H1 (cell line): ENCODE results near the gene NHEJ1. TPM values are rescaled to one million over a fixed set of nuclear protein-coding genes. Genes with fewer than 3 reads are reported as not detected.

Experiments used
- CTCF ChIA-PET: fragments of 300-600 bp; sonication (Branson Sonifier 250); formaldehyde crosslinking; loops from one replicate; lab custom pipeline; 2021; ENCODE audit not compliant: partially characterized antibody; lab: Charles Lee
- POLR2A ChIA-PET: fragments of 300-600 bp; sonication (Branson Sonifier 250); formaldehyde crosslinking; loops from one replicate; lab custom pipeline; 2021; ENCODE audit warnings: inconsistent platforms; ENCODE audit not compliant: partially characterized antibody; lab: Charles Lee
- DNase-seq, 2 experiments: peaks; one replicate each; pipeline versions ENCODE4 v3.0.0 to v3.0.0-alpha.2; 2010 to 2022; ENCODE audit warnings: low spot score in 2 of 2, low read depth in 1 of 2, mixed read lengths in 1 of 2
- FAIRE-seq: peaks from 2 replicates; lab custom pipeline; 2011; peaks lifted over from hg19 to GRCh38; lab: Jason Lieb, UNC
- H2AFZ ChIP-seq: 2 replicates; pipeline ENCODE4 v1.8.1; 2012; ENCODE audit warnings: low read length, inconsistent platforms
- H2AK5ac ChIP-seq: 2 replicates; pipeline ENCODE4 v1.6.1; 2013; ENCODE audit warnings: low read depth, low read length
- H2BK120ac ChIP-seq: replicated peaks from 2 replicates; pipeline ENCODE3; 2013; ENCODE audit warnings: low read depth, low read length, inconsistent platforms
- H2BK12ac ChIP-seq: 2 replicates; pipeline ENCODE4 v1.6.1; 2013; ENCODE audit warnings: low read depth, low read length
- H2BK15ac ChIP-seq: 2 replicates; pipeline ENCODE4 v1.6.1; 2013; ENCODE audit warnings: low read length
- H2BK20ac ChIP-seq: 2 replicates; pipeline ENCODE4 v1.6.1; 2013; ENCODE audit warnings: low read length
- H2BK5ac ChIP-seq: 2 replicates; pipeline ENCODE4 v1.6.1; 2013; ENCODE audit warnings: low read depth, low read length
- H3K14ac ChIP-seq: 2 replicates; pipeline ENCODE4 v1.6.1; 2013; ENCODE audit warnings: inconsistent platforms; ENCODE audit not compliant: insufficient read length
- H3K18ac ChIP-seq: 2 replicates; pipeline ENCODE4 v1.6.1; 2013; ENCODE audit warnings: low read length; ENCODE audit errors: extremely low read depth
- H3K23ac ChIP-seq: 2 replicates; pipeline ENCODE4 v1.6.1; 2013; ENCODE audit warnings: inconsistent platforms; ENCODE audit not compliant: insufficient read length
- H3K23me2 ChIP-seq: 2 replicates; pipeline ENCODE4 v1.6.1; 2013; ENCODE audit warnings: low read depth, low read length
- H3K27ac ChIP-seq: 2 replicates; pipeline ENCODE4 v1.6.1; 2011; ENCODE audit warnings: low read depth, low read length, inconsistent platforms
- H3K27me3 ChIP-seq, 4 experiments: replicated peaks in 1 of 4; 1 replicate in 1 of 4; 2 replicates in 3 of 4; pipeline versions ENCODE4 v1.6.1 to v1.8.1; 2011 to 2013; ENCODE audit warnings: low read length in 3 of 4, mild to moderate bottlenecking in 3 of 4, inconsistent platforms in 2 of 4, mixed read lengths in 2 of 4, moderate library complexity in 1 of 4; ENCODE audit not compliant: control insufficient read depth in 3 of 4, insufficient read depth in 3 of 4; ENCODE audit errors: extremely low read depth in 1 of 4
- H3K36me3 ChIP-seq, 4 experiments: 2 replicates each; pipeline versions ENCODE4 v1.6.1 to v1.8.1; 2011 to 2013; ENCODE audit warnings: mild to moderate bottlenecking in 4 of 4, low read length in 3 of 4, moderate library complexity in 2 of 4, control low read depth in 1 of 4, inconsistent platforms in 1 of 4; ENCODE audit not compliant: insufficient read depth in 4 of 4, control insufficient read depth in 2 of 4
- H3K4ac ChIP-seq: replicated peaks from 2 replicates; pipeline ENCODE3; 2013; ENCODE audit warnings: low read length, low read depth, mixed read lengths, inconsistent platforms; ENCODE audit not compliant: insufficient read length
- H3K4me1 ChIP-seq, 4 experiments: replicated peaks in 1 of 4; 1 replicate in 1 of 4; 2 replicates in 3 of 4; pipeline versions ENCODE4 v1.6.1 to v1.8.1; 2011 to 2013; ENCODE audit warnings: low read length in 3 of 4, inconsistent platforms in 2 of 4, mixed read lengths in 1 of 4; ENCODE audit not compliant: insufficient read depth in 4 of 4, control insufficient read depth in 3 of 4
- H3K4me2 ChIP-seq, 2 experiments: 2 replicates each; pipeline versions ENCODE4 v1.6.1 to v1.8.1; 2011 to 2013; ENCODE audit warnings: low read depth in 2 of 2, low read length in 2 of 2, control low read depth in 1 of 2, inconsistent platforms in 1 of 2, mild to moderate bottlenecking in 1 of 2; ENCODE audit not compliant: insufficient read depth in 1 of 2
- H3K4me3 ChIP-seq, 4 experiments: fragments of 200-600, 300-600 bp in 1 of 4; sonication (generic), shearing (Covaris generic), sonication (Bioruptor Twin) in 1 of 4; 2 replicates each; pipeline versions ENCODE4 v1.5.1 to v1.8.1; 2011 to 2016; ENCODE audit warnings: low read length in 4 of 4, low read depth in 3 of 4, control low read depth in 2 of 4, inconsistent platforms in 2 of 4, mild to moderate bottlenecking in 2 of 4, mixed read lengths in 1 of 4, moderate library complexity in 1 of 4; ENCODE audit not compliant: insufficient read depth in 2 of 4; ENCODE audit errors: extremely low read depth in 1 of 4
- H3K56ac ChIP-seq: replicated peaks from 2 replicates; pipeline ENCODE3; 2013; ENCODE audit warnings: low read depth, mild to moderate bottlenecking, mixed read lengths, low read length, inconsistent platforms; ENCODE audit not compliant: insufficient read length
- H3K79me1 ChIP-seq: 2 replicates; pipeline ENCODE4 v1.6.1; 2013; ENCODE audit warnings: low read depth, low read length, control low read depth
- H3K79me2 ChIP-seq, 2 experiments: 2 replicates each; pipeline versions ENCODE4 v1.6.1 to v1.8.1; 2012 to 2013; ENCODE audit warnings: low read length in 2 of 2, mild to moderate bottlenecking in 2 of 2, inconsistent platforms in 1 of 2; ENCODE audit not compliant: insufficient read depth in 2 of 2, control insufficient read depth in 1 of 2
- H3K9ac ChIP-seq, 4 experiments: replicated peaks in 1 of 4; 1 replicate in 1 of 4; 2 replicates in 3 of 4; pipeline versions ENCODE4 v1.6.1 to v1.8.1; 2011 to 2013; ENCODE audit warnings: low read depth in 3 of 4, low read length in 3 of 4, control low read depth in 2 of 4, mild to moderate bottlenecking in 2 of 4, moderate library complexity in 2 of 4, inconsistent platforms in 1 of 4; ENCODE audit errors: extremely low read depth in 1 of 4
- H3K9me3 ChIP-seq, 2 experiments: 2 replicates each; pipeline versions ENCODE4 v1.6.1 to v1.8.1; 2012 to 2013; ENCODE audit warnings: mild to moderate bottlenecking in 2 of 2, moderate library complexity in 2 of 2, control low read depth in 1 of 2, inconsistent platforms in 1 of 2, low read depth in 1 of 2, low read length in 1 of 2, mixed read lengths in 1 of 2; ENCODE audit not compliant: insufficient read depth in 2 of 2
- H4K20me1 ChIP-seq, 2 experiments: replicated peaks in 1 of 2; 2 replicates each; pipeline versions ENCODE3 to v1.8.1; 2011 to 2013; ENCODE audit warnings: inconsistent platforms in 2 of 2, low read length in 2 of 2, mild to moderate bottlenecking in 1 of 2; ENCODE audit not compliant: insufficient read depth in 2 of 2, control insufficient read depth in 1 of 2
- H4K5ac ChIP-seq: 2 replicates; pipeline ENCODE4 v1.6.1; 2013; ENCODE audit warnings: low read length, low read depth, mixed read lengths, inconsistent platforms; ENCODE audit not compliant: insufficient read length
- H4K8ac ChIP-seq: 2 replicates; pipeline ENCODE4 v1.8.0; 2013; ENCODE audit warnings: mild to moderate bottlenecking, moderate library complexity, low read length, inconsistent platforms; ENCODE audit not compliant: insufficient read depth; ENCODE audit errors: extremely low read depth
- H4K91ac ChIP-seq: replicated peaks from 2 replicates; pipeline ENCODE3; 2013; ENCODE audit warnings: low read length, mixed read lengths, inconsistent platforms; ENCODE audit not compliant: insufficient read length
- RAD21 ChIP-seq, 2 experiments: IDR thresholded peaks in 1 of 2; conservative IDR thresholded peaks in 1 of 2; 2 replicates each; pipeline ENCODE4 v1.6.1; 2011; ENCODE audit warnings: low read depth in 2 of 2, low read length in 2 of 2, improper control_type of control experiment in 1 of 2, inconsistent platforms in 1 of 2, mild to moderate bottlenecking in 1 of 2, moderate library complexity in 1 of 2
- SAP30 ChIP-seq: fragments of 300-600 bp; sonication (generic); IDR thresholded peaks from 2 replicates; pipeline ENCODE4 v1.7.1; 2012; ENCODE audit warnings: low read length, moderate library complexity, mild to moderate bottlenecking, inconsistent platforms; ENCODE audit not compliant: insufficient read depth, insufficient replicate concordance
- SRF ChIP-seq: IDR thresholded peaks from 2 replicates; pipeline ENCODE4 v1.6.1; 2011; ENCODE audit warnings: mild to moderate bottlenecking, low read depth, low read length, moderate library complexity
- WGBS, 2 experiments: shearing (Covaris generic) in 1 of 2; methylation state at CpG; one replicate each; pipeline versions ENCODE4 v1.1.6 to v1.1.7; 2013 to 2015; ENCODE audit warnings: low lambda C conversion rate in 2 of 2, mixed read lengths in 2 of 2, inconsistent platforms in 1 of 2, low coverage in 1 of 2, missing lambda C conversion rate in 1 of 2; ENCODE audit not compliant: insufficient replicate concordance in 2 of 2, insufficient coverage in 1 of 2, insufficient read length in 1 of 2; ENCODE audit errors: extremely low coverage in 1 of 2, missing lambda C conversion rate in 1 of 2; 5-methylcytosine and 5-hydroxymethylcytosine counted together
- polyA plus RNA-seq, 7 experiments: library from polyadenylated mRNA; depleted of rRNA in 3 of 7; stranded (reverse) in 5 of 7; unstranded in 2 of 7; fragments of >200 nt in 5 of 7; fragments of 200-250 nt in 2 of 7; gene quantifications; 1 replicate in 5 of 7; 2 replicates in 1 of 7; 4 replicates in 1 of 7; pipeline versions ENCODE4 v1.2.1 to v1.2.3, GENCODE V29; 2011 to 2013; ENCODE audit warnings: missing spikeins in 2 of 7, mixed read lengths in 2 of 7
- total RNA-seq: library from RNA; stranded (reverse); fragmentation: NEBNext Ultra II Directional; extraction: Animal tissue kit (Norgen Biotek cat#: 25700); gene quantifications from 2 replicates; pipeline ENCODE4 v1.2.1, GENCODE V29; 2021
- TF ChIP-seq, protein P1 (sequence below), 3 experiments: IDR thresholded peaks; 1 replicate in 2 of 3; 2 replicates in 1 of 3; pipeline versions ENCODE4 v1.5.1 to v1.6.1; 2011; ENCODE audit warnings: low read length in 3 of 3, mild to moderate bottlenecking in 3 of 3, inconsistent platforms in 2 of 3, low read depth in 1 of 3, moderate library complexity in 1 of 3; ENCODE audit not compliant: insufficient read depth in 1 of 3; ENCODE audit errors: control extremely low read depth in 1 of 3

The NHEJ1 gene
- total and polyA plus RNA-seq, 2 of the 8 experiments (the other 6 are each of a cell fraction or from before 2014, with no cell fraction given), result 22.7 to 24.1 TPM

DNA sequence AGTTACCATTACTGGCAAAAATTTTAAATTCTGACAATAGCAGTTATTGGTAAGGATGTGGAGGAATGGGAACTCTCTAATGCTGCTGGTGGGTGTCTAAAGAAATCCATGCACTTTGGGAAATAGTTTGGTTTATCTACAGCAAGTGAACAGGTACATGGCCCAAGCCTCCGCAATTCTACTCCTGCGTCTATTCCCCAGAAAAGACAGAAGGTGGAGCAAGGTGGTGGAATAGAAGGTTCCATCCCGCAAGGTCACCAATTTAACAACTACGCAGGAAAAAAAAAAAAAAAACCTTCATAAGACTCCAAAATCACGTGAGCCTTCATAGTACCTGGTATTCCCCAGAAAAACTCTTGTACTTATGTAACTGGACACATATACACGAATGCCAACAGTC lies 125.8 kb downstream of the NHEJ1 start:
- Histone ChIP-seq H3K4me1 (peaks cover 0 to 2% (median under 1%) of the 10 kb centered on the region in 4 experiments; a peak in 2 of 7 replicates), H4K91ac (no peak overlapping the region), H3K4me2 (no peak overlapping the region), H3K14ac (no peak overlapping the region), H2AFZ (no peak overlapping the region), H2BK120ac (no peak overlapping the region), H3K18ac (no peak overlapping the region), H2BK12ac (no peak overlapping the region), H3K4me3 (no peak overlapping the region), H3K79me1 (no peaks in the 10 kb centered on the region), H4K5ac (no peak overlapping the region), H3K9ac (no peak overlapping the region), H4K20me1 (no peaks in the 10 kb centered on the region), H2BK5ac (no peak overlapping the region), H4K8ac (no peak overlapping the region), H3K36me3 (no peaks in the 10 kb centered on the region), H2BK15ac (no peak overlapping the region), H3K79me2 (no peaks in the 10 kb centered on the region), H2AK5ac (no peak overlapping the region), H2BK20ac (no peak overlapping the region), H3K56ac (no peak overlapping the region), H3K4ac (no peak overlapping the region), H3K23me2 (no peaks in the 10 kb centered on the region), H3K27me3 (peaks cover 0 to 2% (median 0%) of the 10 kb centered on the region in 4 experiments; a peak in 1 of 7 replicates), H3K9me3 (no peaks in the 10 kb centered on the region), H3K23ac (no peak overlapping the region), H3K27ac (no peak overlapping the region)
- DNase-seq (no peak), FAIRE-seq (no peak)
- TF ChIP-seq SAP30 (no peak), SRF (no peak), RAD21 (IDR thresholded peaks at IDR 0.05 in 1 of 2, conservative IDR thresholded peaks at IDR 0.05 in 1 of 2; ENCODE audit: low read depth in 2 of 2, low read length in 2 of 2) (0 out of 4 replicates have a peak, but pooled peaks of 1 of the 2 experiments have one; percentile 11)
- TF ChIP-seq, protein P1, sequence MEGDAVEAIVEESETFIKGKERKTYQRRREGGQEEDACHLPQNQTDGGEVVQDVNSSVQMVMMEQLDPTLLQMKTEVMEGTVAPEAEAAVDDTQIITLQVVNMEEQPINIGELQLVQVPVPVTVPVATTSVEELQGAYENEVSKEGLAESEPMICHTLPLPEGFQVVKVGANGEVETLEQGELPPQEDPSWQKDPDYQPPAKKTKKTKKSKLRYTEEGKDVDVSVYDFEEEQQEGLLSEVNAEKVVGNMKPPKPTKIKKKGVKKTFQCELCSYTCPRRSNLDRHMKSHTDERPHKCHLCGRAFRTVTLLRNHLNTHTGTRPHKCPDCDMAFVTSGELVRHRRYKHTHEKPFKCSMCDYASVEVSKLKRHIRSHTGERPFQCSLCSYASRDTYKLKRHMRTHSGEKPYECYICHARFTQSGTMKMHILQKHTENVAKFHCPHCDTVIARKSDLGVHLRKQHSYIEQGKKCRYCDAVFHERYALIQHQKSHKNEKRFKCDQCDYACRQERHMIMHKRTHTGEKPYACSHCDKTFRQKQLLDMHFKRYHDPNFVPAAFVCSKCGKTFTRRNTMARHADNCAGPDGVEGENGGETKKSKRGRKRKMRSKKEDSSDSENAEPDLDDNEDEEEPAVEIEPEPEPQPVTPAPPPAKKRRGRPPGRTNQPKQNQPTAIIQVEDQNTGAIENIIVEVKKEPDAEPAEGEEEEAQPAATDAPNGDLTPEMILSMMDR (IDR thresholded peaks at IDR 0.05; ENCODE audit: control extremely low read depth in 1 of 3, insufficient read depth in 1 of 3, low read depth in 1 of 3, low read length in 3 of 3), result peak in 2 of 3 experiments; percentile 2 to 10; a peak in 2 of 4 replicates
- POLR2A ChIA-PET, result no interaction called here
- WGBS, 2 experiments, result 59% methylated on average over 6 of the region's 6 CpGs; no CpG with 5 or more reads in 1 of the 2 experiments
- CTCF ChIA-PET, result interaction anchor here (1.4 to 62.8 kb wide), 4 partner anchors 23 to 319 kb away, joined by 3 to 1777 read pairs (median 505); partner anchors contain the start of genes CFAP65 and IHH
